Suprapubic skin (tissue), 3 donors: Measurements from ENCODE around the gene CMTM8.

Experiments used
- EP300 ChIP-seq: sonication (generic); formaldehyde crosslinking; IDR thresholded peaks from one replicate; pipeline ENCODE4 v1.6.1; 2017; ENCODE audit warnings: antibody characterized with exemption
- TF ChIP-seq, protein P1 (sequence below), 2 donors: fragments of 200-600 bp in 1 of 2; fragments of 450-650 bp in 1 of 2; sonication (generic) in 1 of 2; IDR thresholded peaks; one replicate each; pipeline ENCODE4 v1.5.1; 2016 to 2019; ENCODE audit warnings: antibody characterized with exemption in 2 of 2, mild to moderate bottlenecking in 1 of 2, moderate library complexity in 1 of 2

DNA sequence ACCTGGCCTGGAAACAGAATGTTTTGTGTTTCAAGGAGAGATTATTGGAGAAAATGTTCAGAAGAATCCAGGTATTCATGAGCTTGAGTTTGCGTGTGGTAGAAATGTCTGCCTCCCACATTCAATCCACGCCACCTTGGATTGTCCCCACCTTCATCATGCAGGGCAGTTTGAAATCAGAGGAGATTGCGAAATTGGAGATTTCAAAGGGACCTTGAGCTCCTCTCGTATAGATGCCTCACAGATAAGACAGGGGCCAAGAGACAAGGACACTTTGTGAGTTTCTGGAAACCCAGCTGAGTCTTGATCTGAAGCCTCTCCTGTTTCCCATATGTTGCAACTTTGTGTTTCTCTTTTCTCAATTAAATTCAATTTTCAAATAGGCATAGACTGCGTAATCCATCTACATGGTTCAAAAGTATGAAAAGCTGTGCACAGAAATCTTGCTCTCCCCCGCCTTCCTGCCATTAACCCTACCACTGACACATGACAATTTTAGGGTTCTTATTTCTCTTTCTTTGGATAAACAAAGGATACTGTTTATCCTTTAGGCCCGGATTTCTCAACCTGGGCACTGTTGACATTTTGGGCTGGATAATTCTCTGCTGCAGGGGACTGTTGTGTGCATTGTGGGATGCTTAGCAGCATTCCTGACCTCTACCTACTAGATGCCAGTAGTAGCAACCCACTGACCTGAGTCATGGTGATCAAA is 53.8 kb downstream of the CMTM8 start:
- TF ChIP-seq, protein P1, sequence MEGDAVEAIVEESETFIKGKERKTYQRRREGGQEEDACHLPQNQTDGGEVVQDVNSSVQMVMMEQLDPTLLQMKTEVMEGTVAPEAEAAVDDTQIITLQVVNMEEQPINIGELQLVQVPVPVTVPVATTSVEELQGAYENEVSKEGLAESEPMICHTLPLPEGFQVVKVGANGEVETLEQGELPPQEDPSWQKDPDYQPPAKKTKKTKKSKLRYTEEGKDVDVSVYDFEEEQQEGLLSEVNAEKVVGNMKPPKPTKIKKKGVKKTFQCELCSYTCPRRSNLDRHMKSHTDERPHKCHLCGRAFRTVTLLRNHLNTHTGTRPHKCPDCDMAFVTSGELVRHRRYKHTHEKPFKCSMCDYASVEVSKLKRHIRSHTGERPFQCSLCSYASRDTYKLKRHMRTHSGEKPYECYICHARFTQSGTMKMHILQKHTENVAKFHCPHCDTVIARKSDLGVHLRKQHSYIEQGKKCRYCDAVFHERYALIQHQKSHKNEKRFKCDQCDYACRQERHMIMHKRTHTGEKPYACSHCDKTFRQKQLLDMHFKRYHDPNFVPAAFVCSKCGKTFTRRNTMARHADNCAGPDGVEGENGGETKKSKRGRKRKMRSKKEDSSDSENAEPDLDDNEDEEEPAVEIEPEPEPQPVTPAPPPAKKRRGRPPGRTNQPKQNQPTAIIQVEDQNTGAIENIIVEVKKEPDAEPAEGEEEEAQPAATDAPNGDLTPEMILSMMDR (IDR thresholded peaks at IDR 0.05): no peak
- TF ChIP-seq EP300: no peak
